Endothelial cell of hepatic sinusoid (primary cell): ENCODE results near the gene CHRNA4.

Experiments used
- in situ Hi-C: cut with HindIII; loops from 2 replicates; pipeline ENCODE4 v1.10.0; 2017; ENCODE audit warnings: low sequenced_read_pairs

The CHRNA4 gene

GRCh38 chr20:63325554-63326313 lies 35.4 kb downstream of the CHRNA4 start:
- in situ Hi-C loops = no loop called here

- in situ Hi-C loops = no loop called here
These were observed 36.1 kb downstream of the CHRNA4 start for GRCh38 chr20:63325021-63325471.

- in situ Hi-C loops = no loop called here
These were observed 37.7 kb downstream of the CHRNA4 start for GRCh38 chr20:63323357-63323981.

- in situ Hi-C loops = no loop called here
These were observed 38.2 kb downstream of the CHRNA4 start for GRCh38 chr20:63322933-63323273.

GRCh38 chr20:63322146-63322932 lies 38.8 kb downstream of the CHRNA4 start:
- in situ Hi-C loops = no loop called here

GRCh38 chr20:63321148-63321831 lies 39.9 kb downstream of the CHRNA4 start:
- in situ Hi-C loops = no loop called here

GRCh38 chr20:63320616-63321147 lies 40.5 kb downstream of the CHRNA4 start:
- in situ Hi-C loops = no loop called here

- in situ Hi-C loops = no loop called here
These were observed 41.1 kb downstream of the CHRNA4 start for GRCh38 chr20:63320041-63320511.

- in situ Hi-C loops = no loop called here
These were observed 41.7 kb downstream of the CHRNA4 start for GRCh38 chr20:63319164-63320040.

- in situ Hi-C loops = no loop called here
These were observed 42.6 kb downstream of the CHRNA4 start for GRCh38 chr20:63318391-63319163.

- in situ Hi-C loops = no loop called here
These were observed 43.4 kb downstream of the CHRNA4 start for GRCh38 chr20:63317601-63318291.

GRCh38 chr20:63317061-63317460 lies 44.1 kb downstream of the CHRNA4 start:
- in situ Hi-C loops = no loop called here

GRCh38 chr20:63316502-63316921 lies 44.6 kb downstream of the CHRNA4 start:
- in situ Hi-C loops = no loop called here

GRCh38 chr20:63315731-63316491 lies 45.2 kb downstream of the CHRNA4 start:
- in situ Hi-C loops = no loop called here

GRCh38 chr20:63315240-63315689 lies 45.9 kb downstream of the CHRNA4 start:
- in situ Hi-C loops = no loop called here

GRCh38 chr20:63314566-63315239 lies 46.4 kb downstream of the CHRNA4 start:
- in situ Hi-C loops = no loop called here

GRCh38 chr20:63314015-63314471 lies 47.1 kb downstream of the CHRNA4 start:
- in situ Hi-C loops = no loop called here
